ENCODE results near the gene TCF4.

DNA sequence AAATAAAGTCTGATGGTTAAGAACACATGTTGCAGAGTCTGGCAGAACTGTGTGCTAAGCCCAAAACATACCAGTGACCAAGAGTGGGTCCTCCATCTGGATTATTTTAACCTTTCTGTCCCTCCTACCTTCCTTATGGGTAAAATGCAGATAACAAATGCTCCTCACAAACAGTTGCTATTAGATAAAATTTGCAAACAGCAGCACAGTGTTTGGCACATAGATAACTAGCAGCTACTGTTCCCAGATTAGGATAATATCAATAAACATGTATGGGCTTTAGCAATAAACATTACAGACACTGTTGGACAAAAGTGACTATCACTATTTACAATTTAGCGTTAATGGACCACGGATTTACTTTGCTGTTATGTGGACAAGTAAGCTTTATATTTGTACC lies 154.9 kb downstream of the TCF4 start:
- no peak for TF ChIP-seq POLR2A (IDR thresholded peaks at IDR 0.05)
- TF ChIP-seq, protein P1, sequence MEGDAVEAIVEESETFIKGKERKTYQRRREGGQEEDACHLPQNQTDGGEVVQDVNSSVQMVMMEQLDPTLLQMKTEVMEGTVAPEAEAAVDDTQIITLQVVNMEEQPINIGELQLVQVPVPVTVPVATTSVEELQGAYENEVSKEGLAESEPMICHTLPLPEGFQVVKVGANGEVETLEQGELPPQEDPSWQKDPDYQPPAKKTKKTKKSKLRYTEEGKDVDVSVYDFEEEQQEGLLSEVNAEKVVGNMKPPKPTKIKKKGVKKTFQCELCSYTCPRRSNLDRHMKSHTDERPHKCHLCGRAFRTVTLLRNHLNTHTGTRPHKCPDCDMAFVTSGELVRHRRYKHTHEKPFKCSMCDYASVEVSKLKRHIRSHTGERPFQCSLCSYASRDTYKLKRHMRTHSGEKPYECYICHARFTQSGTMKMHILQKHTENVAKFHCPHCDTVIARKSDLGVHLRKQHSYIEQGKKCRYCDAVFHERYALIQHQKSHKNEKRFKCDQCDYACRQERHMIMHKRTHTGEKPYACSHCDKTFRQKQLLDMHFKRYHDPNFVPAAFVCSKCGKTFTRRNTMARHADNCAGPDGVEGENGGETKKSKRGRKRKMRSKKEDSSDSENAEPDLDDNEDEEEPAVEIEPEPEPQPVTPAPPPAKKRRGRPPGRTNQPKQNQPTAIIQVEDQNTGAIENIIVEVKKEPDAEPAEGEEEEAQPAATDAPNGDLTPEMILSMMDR (IDR thresholded peaks at IDR 0.05), result no peak
